HG02885 (cell line): ENCODE data around the gene FGFR1OP2.
A peak's percentile ranks its signal among the peaks of the same experiment; 100 is the strongest.
"Not testable (repeated sequence)": the region's sequence is repeated elsewhere in the genome, so short reads cannot be mapped to it uniquely, and the experiment has no call there.

Experiments
- ATAC-seq: cut with Tn5 transposase; IDR thresholded peaks from one replicate; pipeline ENCODE4 v1.9.1; 2021; ENCODE audit warnings: mild to moderate bottlenecking; ENCODE audit not compliant: unreplicated experiment, poor library complexity

The FGFR1OP2 gene

GRCh38 chr12:26940516-26941214 is 2.4 kb downstream of the FGFR1OP2 start:
- no peak for ATAC-seq

GRCh38 chr12:26941215-26941594 is 2.9 kb downstream of the FGFR1OP2 start:
- no peak for ATAC-seq

GRCh38 chr12:26948309-26948708 is 10.0 kb downstream of the FGFR1OP2 start:
- ATAC-seq, result no peak

- ATAC-seq, result no peak
These were observed 15.2 kb downstream of the FGFR1OP2 start for GRCh38 chr12:26953447-26953846.

- no peak for ATAC-seq
These were observed 15.8 kb downstream of the FGFR1OP2 start for GRCh38 chr12:26954027-26954426.

GRCh38 chr12:26961391-26961790 is 23.1 kb downstream of the FGFR1OP2 start:
- ATAC-seq, result not testable (repeated sequence)

DNA sequence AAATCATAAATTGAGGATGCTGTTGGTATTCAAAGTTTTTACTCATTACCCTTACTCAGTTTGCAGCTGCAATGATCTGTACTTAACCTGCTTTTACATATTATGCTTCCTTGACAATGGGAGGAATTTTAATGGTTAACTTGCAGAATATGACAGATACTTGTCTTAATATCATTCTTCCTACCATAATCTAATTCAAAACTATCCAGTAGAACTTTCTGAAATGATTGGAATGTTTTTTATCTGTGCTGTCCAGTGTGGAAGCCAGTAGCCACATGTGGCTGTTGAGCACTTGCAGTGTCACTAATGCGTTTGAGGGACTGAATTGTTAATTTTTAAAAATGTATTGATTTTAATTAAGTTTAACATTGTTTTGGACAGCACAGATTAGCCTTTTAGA is 23.5 kb downstream of the FGFR1OP2 start:
- ATAC-seq, result no peak

DNA sequence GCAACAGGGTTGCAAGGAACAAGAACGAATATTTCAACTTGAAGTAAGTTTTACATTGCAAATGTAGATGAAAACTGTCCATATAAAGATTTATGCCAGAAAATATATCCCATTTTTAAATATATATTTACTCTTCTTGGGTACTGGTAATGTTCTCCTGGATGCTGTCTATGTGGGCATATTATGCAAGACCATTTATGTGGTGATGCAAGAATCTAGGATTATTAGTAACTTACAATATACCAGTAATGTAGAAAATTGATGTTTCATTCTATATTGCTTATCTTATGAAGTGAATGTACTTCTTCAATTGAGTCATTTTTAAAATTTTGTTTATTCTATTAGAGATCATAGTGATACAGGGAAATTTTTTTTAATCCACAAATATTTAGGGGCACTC is 25.1 kb downstream of the FGFR1OP2 start:
- ATAC-seq, result no peak

- ATAC-seq, result no peak
These were observed 28.6 kb downstream of the FGFR1OP2 start for GRCh38 chr12:26966842-26967241.

- no peak for ATAC-seq
These were observed 31.9 kb downstream of the FGFR1OP2 start for GRCh38 chr12:26970136-26970535.

- ATAC-seq, result peak; percentile 100
These were observed 33.7 kb downstream of the FGFR1OP2 start for GRCh38 chr12:26971963-26972362.

- ATAC-seq, result no peak
These were observed 38.4 kb downstream of the FGFR1OP2 start for GRCh38 chr12:26976687-26977086.

GRCh38 chr12:26978801-26979200 is 40.5 kb downstream of the FGFR1OP2 start:
- ATAC-seq, result no peak

DNA sequence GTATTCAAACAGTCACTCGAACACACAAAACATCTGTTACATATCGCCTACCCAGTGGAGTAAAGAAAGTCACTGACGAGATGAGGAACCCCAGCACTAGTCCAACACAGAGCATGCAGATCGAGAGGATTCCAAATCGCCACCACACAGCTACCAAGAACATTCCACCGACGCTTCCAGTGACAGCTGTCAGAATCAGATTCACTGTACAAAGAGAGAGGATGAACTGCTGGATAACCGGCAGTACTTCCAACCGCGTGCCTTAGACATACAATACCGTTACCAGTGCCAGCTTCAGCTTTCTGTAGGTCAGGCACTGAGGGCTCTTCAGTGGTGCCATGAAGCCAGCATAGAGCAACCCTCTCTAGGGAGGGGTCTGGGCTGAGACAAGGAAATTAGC is 41.5 kb downstream of the FGFR1OP2 start:
- no peak for ATAC-seq

- no peak for ATAC-seq
These were observed 44.6 kb downstream of the FGFR1OP2 start for GRCh38 chr12:26982866-26983265.

GRCh38 chr12:26987634-26988424 is 49.6 kb downstream of the FGFR1OP2 start:
- ATAC-seq, result no peak

GRCh38 chr12:26988703-26989102 is 50.4 kb downstream of the FGFR1OP2 start:
- no peak for ATAC-seq

DNA sequence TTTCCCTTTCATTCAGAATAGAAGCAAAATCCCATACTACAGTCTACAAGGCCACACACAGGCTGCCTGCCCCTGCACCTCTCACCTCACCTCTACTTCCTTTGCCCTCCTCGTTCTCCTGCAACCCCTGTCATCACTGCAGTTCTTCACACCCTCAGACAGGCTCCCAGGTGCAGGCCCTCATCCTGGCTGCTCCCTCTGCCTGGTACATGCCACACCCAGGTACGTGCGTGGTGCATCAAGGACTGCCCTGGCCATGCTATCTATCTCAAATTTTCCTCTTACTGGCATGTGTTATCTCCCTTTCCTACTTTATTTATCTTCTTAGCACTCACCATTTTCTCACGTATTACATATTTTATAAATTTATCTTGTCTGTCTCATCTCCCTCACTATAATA is 51.6 kb downstream of the FGFR1OP2 start:
- no peak for ATAC-seq

GRCh38 chr12:26991826-26992225 is 53.6 kb downstream of the FGFR1OP2 start:
- no peak for ATAC-seq

DNA sequence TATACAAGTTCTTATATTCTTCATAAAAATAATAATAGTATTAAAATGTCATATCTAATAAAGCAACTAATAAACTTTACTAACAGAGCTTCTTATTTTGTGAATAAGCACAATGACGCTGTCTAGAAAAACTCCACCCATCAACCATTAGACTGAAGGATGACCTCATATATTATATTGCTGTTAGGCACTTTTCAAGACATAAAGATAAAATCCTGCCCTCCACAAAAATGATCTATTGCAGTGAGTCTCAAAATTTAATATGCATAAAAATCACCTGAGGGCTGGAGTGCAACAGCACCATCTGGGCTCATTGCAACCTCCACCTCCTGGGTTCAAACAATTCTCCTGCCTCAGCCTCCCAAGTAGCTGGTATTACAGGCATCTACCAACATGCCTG is 55.8 kb downstream of the FGFR1OP2 start:
- no peak for ATAC-seq

DNA sequence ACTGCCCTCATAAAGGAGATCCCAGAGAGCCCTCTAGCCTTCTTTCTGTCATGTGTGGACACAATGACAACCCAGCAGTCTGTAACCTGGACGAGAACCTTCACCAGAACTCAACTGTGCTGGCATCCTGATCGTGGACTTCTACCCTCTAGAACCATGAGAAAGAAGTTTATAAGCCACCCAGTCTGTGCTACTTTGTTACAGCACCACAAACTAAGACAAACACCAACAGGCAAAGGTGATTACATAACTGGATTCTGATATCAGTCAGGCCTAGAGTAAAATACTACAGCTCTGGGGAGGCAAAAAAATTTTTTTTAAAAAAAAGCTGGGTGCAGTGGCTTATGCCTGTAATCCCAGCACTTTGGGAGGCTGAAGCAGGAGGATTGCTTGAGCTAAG is 57.4 kb downstream of the FGFR1OP2 start:
- no peak for ATAC-seq

- no peak for ATAC-seq
These were observed 58.7 kb downstream of the FGFR1OP2 start for GRCh38 chr12:26997003-26997402.
